H1 (cell line): ENCODE data around the gene FGD4. TPM values are rescaled to one million over a fixed set of nuclear protein-coding genes. Genes with fewer than 3 reads are reported as not detected.

ENCODE experiments used
- CTCF ChIA-PET: fragments of 300-600 bp; sonication (Branson Sonifier 250); formaldehyde crosslinking; loops from one replicate; lab custom pipeline; 2021; ENCODE audit not compliant: partially characterized antibody; lab: Charles Lee
- POLR2A ChIA-PET: fragments of 300-600 bp; sonication (Branson Sonifier 250); formaldehyde crosslinking; loops from one replicate; lab custom pipeline; 2021; ENCODE audit warnings: inconsistent platforms; ENCODE audit not compliant: partially characterized antibody; lab: Charles Lee
- DNase-seq, 2 experiments: peaks; one replicate each; pipeline versions ENCODE4 v3.0.0 to v3.0.0-alpha.2; 2010 to 2022; ENCODE audit warnings: low spot score in 2 of 2, low read depth in 1 of 2, mixed read lengths in 1 of 2
- FAIRE-seq: peaks from 2 replicates; lab custom pipeline; 2011; peaks lifted over from hg19 to GRCh38; lab: Jason Lieb, UNC
- H2AFZ ChIP-seq: 2 replicates; pipeline ENCODE4 v1.8.1; 2012; ENCODE audit warnings: low read length, inconsistent platforms
- H2AK5ac ChIP-seq: 2 replicates; pipeline ENCODE4 v1.6.1; 2013; ENCODE audit warnings: low read depth, low read length
- H2BK120ac ChIP-seq: replicated peaks from 2 replicates; pipeline ENCODE3; 2013; ENCODE audit warnings: low read depth, low read length, inconsistent platforms
- H2BK12ac ChIP-seq: 2 replicates; pipeline ENCODE4 v1.6.1; 2013; ENCODE audit warnings: low read depth, low read length
- H2BK15ac ChIP-seq: 2 replicates; pipeline ENCODE4 v1.6.1; 2013; ENCODE audit warnings: low read length
- H2BK20ac ChIP-seq: 2 replicates; pipeline ENCODE4 v1.6.1; 2013; ENCODE audit warnings: low read length
- H2BK5ac ChIP-seq: 2 replicates; pipeline ENCODE4 v1.6.1; 2013; ENCODE audit warnings: low read depth, low read length
- H3K14ac ChIP-seq: 2 replicates; pipeline ENCODE4 v1.6.1; 2013; ENCODE audit warnings: inconsistent platforms; ENCODE audit not compliant: insufficient read length
- H3K18ac ChIP-seq: 2 replicates; pipeline ENCODE4 v1.6.1; 2013; ENCODE audit warnings: low read length; ENCODE audit errors: extremely low read depth
- H3K23ac ChIP-seq: 2 replicates; pipeline ENCODE4 v1.6.1; 2013; ENCODE audit warnings: inconsistent platforms; ENCODE audit not compliant: insufficient read length
- H3K23me2 ChIP-seq: 2 replicates; pipeline ENCODE4 v1.6.1; 2013; ENCODE audit warnings: low read depth, low read length
- H3K27ac ChIP-seq: 2 replicates; pipeline ENCODE4 v1.6.1; 2011; ENCODE audit warnings: low read depth, low read length, inconsistent platforms
- H3K27me3 ChIP-seq, 4 experiments: replicated peaks in 1 of 4; 1 replicate in 1 of 4; 2 replicates in 3 of 4; pipeline versions ENCODE4 v1.6.1 to v1.8.1; 2011 to 2013; ENCODE audit warnings: low read length in 3 of 4, mild to moderate bottlenecking in 3 of 4, inconsistent platforms in 2 of 4, mixed read lengths in 2 of 4, moderate library complexity in 1 of 4; ENCODE audit not compliant: control insufficient read depth in 3 of 4, insufficient read depth in 3 of 4; ENCODE audit errors: extremely low read depth in 1 of 4
- H3K36me3 ChIP-seq, 4 experiments: 2 replicates each; pipeline versions ENCODE4 v1.6.1 to v1.8.1; 2011 to 2013; ENCODE audit warnings: mild to moderate bottlenecking in 4 of 4, low read length in 3 of 4, moderate library complexity in 2 of 4, control low read depth in 1 of 4, inconsistent platforms in 1 of 4; ENCODE audit not compliant: insufficient read depth in 4 of 4, control insufficient read depth in 2 of 4
- H3K4ac ChIP-seq: replicated peaks from 2 replicates; pipeline ENCODE3; 2013; ENCODE audit warnings: low read length, low read depth, mixed read lengths, inconsistent platforms; ENCODE audit not compliant: insufficient read length
- H3K4me1 ChIP-seq, 4 experiments: replicated peaks in 1 of 4; 1 replicate in 1 of 4; 2 replicates in 3 of 4; pipeline versions ENCODE4 v1.6.1 to v1.8.1; 2011 to 2013; ENCODE audit warnings: low read length in 3 of 4, inconsistent platforms in 2 of 4, mixed read lengths in 1 of 4; ENCODE audit not compliant: insufficient read depth in 4 of 4, control insufficient read depth in 3 of 4
- H3K4me2 ChIP-seq, 2 experiments: 2 replicates each; pipeline versions ENCODE4 v1.6.1 to v1.8.1; 2011 to 2013; ENCODE audit warnings: low read depth in 2 of 2, low read length in 2 of 2, control low read depth in 1 of 2, inconsistent platforms in 1 of 2, mild to moderate bottlenecking in 1 of 2; ENCODE audit not compliant: insufficient read depth in 1 of 2
- H3K4me3 ChIP-seq, 4 experiments: fragments of 200-600, 300-600 bp in 1 of 4; sonication (generic), shearing (Covaris generic), sonication (Bioruptor Twin) in 1 of 4; 2 replicates each; pipeline versions ENCODE4 v1.5.1 to v1.8.1; 2011 to 2016; ENCODE audit warnings: low read length in 4 of 4, low read depth in 3 of 4, control low read depth in 2 of 4, inconsistent platforms in 2 of 4, mild to moderate bottlenecking in 2 of 4, mixed read lengths in 1 of 4, moderate library complexity in 1 of 4; ENCODE audit not compliant: insufficient read depth in 2 of 4; ENCODE audit errors: extremely low read depth in 1 of 4
- H3K56ac ChIP-seq: replicated peaks from 2 replicates; pipeline ENCODE3; 2013; ENCODE audit warnings: low read depth, mild to moderate bottlenecking, mixed read lengths, low read length, inconsistent platforms; ENCODE audit not compliant: insufficient read length
- H3K79me1 ChIP-seq: 2 replicates; pipeline ENCODE4 v1.6.1; 2013; ENCODE audit warnings: low read depth, low read length, control low read depth
- H3K79me2 ChIP-seq, 2 experiments: 2 replicates each; pipeline versions ENCODE4 v1.6.1 to v1.8.1; 2012 to 2013; ENCODE audit warnings: low read length in 2 of 2, mild to moderate bottlenecking in 2 of 2, inconsistent platforms in 1 of 2; ENCODE audit not compliant: insufficient read depth in 2 of 2, control insufficient read depth in 1 of 2
- H3K9ac ChIP-seq, 4 experiments: replicated peaks in 1 of 4; 1 replicate in 1 of 4; 2 replicates in 3 of 4; pipeline versions ENCODE4 v1.6.1 to v1.8.1; 2011 to 2013; ENCODE audit warnings: low read depth in 3 of 4, low read length in 3 of 4, control low read depth in 2 of 4, mild to moderate bottlenecking in 2 of 4, moderate library complexity in 2 of 4, inconsistent platforms in 1 of 4; ENCODE audit errors: extremely low read depth in 1 of 4
- H3K9me3 ChIP-seq, 2 experiments: 2 replicates each; pipeline versions ENCODE4 v1.6.1 to v1.8.1; 2012 to 2013; ENCODE audit warnings: mild to moderate bottlenecking in 2 of 2, moderate library complexity in 2 of 2, control low read depth in 1 of 2, inconsistent platforms in 1 of 2, low read depth in 1 of 2, low read length in 1 of 2, mixed read lengths in 1 of 2; ENCODE audit not compliant: insufficient read depth in 2 of 2
- H4K20me1 ChIP-seq, 2 experiments: replicated peaks in 1 of 2; 2 replicates each; pipeline versions ENCODE3 to v1.8.1; 2011 to 2013; ENCODE audit warnings: inconsistent platforms in 2 of 2, low read length in 2 of 2, mild to moderate bottlenecking in 1 of 2; ENCODE audit not compliant: insufficient read depth in 2 of 2, control insufficient read depth in 1 of 2
- H4K5ac ChIP-seq: 2 replicates; pipeline ENCODE4 v1.6.1; 2013; ENCODE audit warnings: low read length, low read depth, mixed read lengths, inconsistent platforms; ENCODE audit not compliant: insufficient read length
- H4K8ac ChIP-seq: 2 replicates; pipeline ENCODE4 v1.8.0; 2013; ENCODE audit warnings: mild to moderate bottlenecking, moderate library complexity, low read length, inconsistent platforms; ENCODE audit not compliant: insufficient read depth; ENCODE audit errors: extremely low read depth
- H4K91ac ChIP-seq: replicated peaks from 2 replicates; pipeline ENCODE3; 2013; ENCODE audit warnings: low read length, mixed read lengths, inconsistent platforms; ENCODE audit not compliant: insufficient read length
- CHD1 ChIP-seq: IDR thresholded peaks from 2 replicates; pipeline ENCODE4 v1.6.1; 2012; ENCODE audit warnings: low read depth, low read length, improper control_type of control experiment
- EZH2 ChIP-seq: fragments of 200-600 bp; sonication (generic); IDR thresholded peaks from 2 replicates; pipeline ENCODE4 v1.7.1; 2012; ENCODE audit warnings: low read depth, mild to moderate bottlenecking, moderate library complexity, low read length, inconsistent platforms; ENCODE audit not compliant: severe bottlenecking
- FOSL1 ChIP-seq: IDR thresholded peaks from 2 replicates; pipeline ENCODE4 v1.6.1; 2011; ENCODE audit warnings: mild to moderate bottlenecking, low read depth, low read length, moderate library complexity; ENCODE audit not compliant: insufficient read depth
- GABPA ChIP-seq: IDR thresholded peaks from 2 replicates; pipeline ENCODE4 v1.6.1; 2011; ENCODE audit warnings: mild to moderate bottlenecking, low read length, moderate library complexity, borderline replicate concordance; ENCODE audit not compliant: insufficient read depth
- HDAC6 ChIP-seq: IDR thresholded peaks from one replicate; pipeline ENCODE4 v1.7.1; 2012; ENCODE audit warnings: low read depth, mild to moderate bottlenecking, inconsistent platforms, low read length, moderate library complexity
- JUN ChIP-seq: IDR thresholded peaks from 2 replicates; pipeline ENCODE4 v1.6.1; 2011; ENCODE audit warnings: low read depth, mild to moderate bottlenecking, improper control_type of control experiment, low read length
- KDM1A ChIP-seq: fragments of 200-600, 300-600 bp; sonication (generic); IDR thresholded peaks from 2 replicates; pipeline ENCODE4 v1.7.1; 2016; ENCODE audit warnings: mild to moderate bottlenecking, low read length, borderline replicate concordance
- KDM4A ChIP-seq: IDR thresholded peaks from one replicate; pipeline ENCODE4 v1.7.1; 2012; ENCODE audit warnings: low read depth, mild to moderate bottlenecking, moderate library complexity, low read length, inconsistent platforms; ENCODE audit not compliant: severe bottlenecking
- NRF1 ChIP-seq: IDR thresholded peaks from 2 replicates; pipeline ENCODE4 v1.6.1; 2011; ENCODE audit warnings: mild to moderate bottlenecking, low read depth, low read length, improper control_type of control experiment
- POU5F1 ChIP-seq: IDR thresholded peaks from 2 replicates; pipeline ENCODE4 v1.6.1; 2011; ENCODE audit warnings: low read depth, mild to moderate bottlenecking, low read length, moderate library complexity
- SP1 ChIP-seq: IDR thresholded peaks from 2 replicates; pipeline ENCODE4 v1.6.1; 2011; ENCODE audit warnings: low read depth, low read length
- SP2 ChIP-seq: IDR thresholded peaks from 2 replicates; pipeline ENCODE4 v1.6.1; 2012; ENCODE audit warnings: mild to moderate bottlenecking, low read length, inconsistent platforms
- SRF ChIP-seq: IDR thresholded peaks from 2 replicates; pipeline ENCODE4 v1.6.1; 2011; ENCODE audit warnings: mild to moderate bottlenecking, low read depth, low read length, moderate library complexity
- ZNF274 ChIP-seq: IDR thresholded peaks from 2 replicates; pipeline ENCODE4 v1.7.0; 2012; ENCODE audit warnings: low read length, borderline replicate concordance; ENCODE audit errors: extremely low read depth
- WGBS, 2 experiments: shearing (Covaris generic) in 1 of 2; methylation state at CpG; one replicate each; pipeline versions ENCODE4 v1.1.6 to v1.1.7; 2013 to 2015; ENCODE audit warnings: low lambda C conversion rate in 2 of 2, mixed read lengths in 2 of 2, inconsistent platforms in 1 of 2, low coverage in 1 of 2, missing lambda C conversion rate in 1 of 2; ENCODE audit not compliant: insufficient replicate concordance in 2 of 2, insufficient coverage in 1 of 2, insufficient read length in 1 of 2; ENCODE audit errors: extremely low coverage in 1 of 2, missing lambda C conversion rate in 1 of 2; 5-methylcytosine and 5-hydroxymethylcytosine counted together
- polyA plus RNA-seq, 7 experiments: library from polyadenylated mRNA; depleted of rRNA in 3 of 7; stranded (reverse) in 5 of 7; unstranded in 2 of 7; fragments of >200 nt in 5 of 7; fragments of 200-250 nt in 2 of 7; gene quantifications; 1 replicate in 5 of 7; 2 replicates in 1 of 7; 4 replicates in 1 of 7; pipeline versions ENCODE4 v1.2.1 to v1.2.3, GENCODE V29; 2011 to 2013; ENCODE audit warnings: missing spikeins in 2 of 7, mixed read lengths in 2 of 7
- total RNA-seq: library from RNA; stranded (reverse); fragmentation: NEBNext Ultra II Directional; extraction: Animal tissue kit (Norgen Biotek cat#: 25700); gene quantifications from 2 replicates; pipeline ENCODE4 v1.2.1, GENCODE V29; 2021

FGD4 gene
- total and polyA plus RNA-seq, 2 of the 8 experiments (the other 6 are each of a cell fraction or from before 2014, with no cell fraction given): 8.5 to 48.2 TPM

DNA sequence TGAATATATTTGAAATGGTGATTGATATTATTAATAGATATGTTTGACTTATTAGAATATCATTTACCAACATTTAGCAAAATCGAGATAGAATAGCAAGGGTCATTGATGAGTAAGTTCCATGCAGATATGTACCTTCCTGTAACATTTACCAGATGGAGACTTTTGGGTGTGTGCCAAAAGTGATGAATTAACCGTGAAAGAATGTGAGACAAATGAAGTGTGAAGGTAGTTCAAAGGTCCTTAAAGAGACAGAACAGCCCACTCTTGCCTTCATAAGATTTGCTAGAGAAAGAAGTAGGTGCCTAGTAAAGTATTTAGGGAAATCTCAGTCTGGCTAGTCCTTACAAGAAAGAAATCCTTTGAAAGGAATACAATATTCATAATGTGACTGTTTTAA is 45.5 kb downstream of the FGD4 start:
- no peak for DNase-seq
- Histone ChIP-seq H2BK5ac (no peak overlapping the region), H2BK120ac (no peak overlapping the region), H2BK12ac (no peak overlapping the region), H3K9me3 (no peaks in the 10 kb centered on the region), H3K23ac (no peak overlapping the region), H3K79me1 (peaks cover 8% of the 10 kb centered on the region), H3K9ac (no peak overlapping the region), H3K23me2 (no peaks in the 10 kb centered on the region), H3K27me3 (no peaks in the 10 kb centered on the region), H3K14ac (no peak overlapping the region), H2AK5ac (no peak overlapping the region), H3K79me2 (peaks cover 19 to 97% of the 10 kb centered on the region in 2 experiments), H3K36me3 (no peaks in the 10 kb centered on the region), H4K5ac (no peak overlapping the region), H4K20me1 (peaks cover 7 to 13% of the 10 kb centered on the region in 2 experiments), H3K4me1 (peaks cover 0 to 18% (median 16%) of the 10 kb centered on the region in 4 experiments; a peak in 6 of 7 replicates), H2AFZ (no peak overlapping the region), H3K4me2 (no peak overlapping the region), H3K18ac (no peak overlapping the region), H2BK15ac (no peak overlapping the region), H3K56ac (no peak overlapping the region), H2BK20ac (no peak overlapping the region), H3K27ac (no peak overlapping the region), H4K91ac (no peak overlapping the region), H3K4me3 (no peak overlapping the region), H3K4ac (no peak overlapping the region), H4K8ac (no peak overlapping the region)
- WGBS, 2 experiments: 72% methylated on average over 2 of the region's 2 CpGs; no CpG with 5 or more reads in 1 of the 2 experiments
- POLR2A ChIA-PET: no interaction called here
- TF ChIP-seq CHD1: no peak
- no peak for TF ChIP-seq POU5F1
- no peak for TF ChIP-seq KDM4A
- TF ChIP-seq SP1: no peak
- TF ChIP-seq KDM1A: no peak
- TF ChIP-seq GABPA: no peak
- no peak for TF ChIP-seq SRF
- TF ChIP-seq ZNF274: no peak
- no peak for TF ChIP-seq EZH2
- TF ChIP-seq HDAC6: no peak
- no peak for TF ChIP-seq NRF1
- no peak for TF ChIP-seq SP2
- no peak for TF ChIP-seq FOSL1
- TF ChIP-seq JUN: no peak
- CTCF ChIA-PET: no interaction called here
- FAIRE-seq: no peak
